Left lung (tissue), 10 donors: Measurements from ENCODE around the gene CLIP1. TPM values are rescaled to one million over a fixed set of nuclear protein-coding genes. Genes with fewer than 3 reads are reported as not detected.
"Not testable (repeated sequence)": the region's sequence is repeated elsewhere in the genome, so short reads cannot be mapped to it uniquely, and the experiment has no call there.

Source experiments
- ATAC-seq: fragments of 200-7000 bp; cut with Tn5 transposase; one replicate; pipeline ENCODE4 v1.9.1; 2020; ENCODE audit warnings: moderate library complexity
- DNase-seq, 4 donors: peaks; one replicate each; pipeline ENCODE4 v3.0.0-alpha.2; 2013 to 2020
- H3K27ac ChIP-seq, 2 donors: fragments of 200-600 bp; sonication (generic) in 1 of 2; one replicate each; pipeline versions ENCODE4 v1.5.0 to v1.8.0; 2020 to 2021
- H3K27me3 ChIP-seq, 2 donors: fragments of 200-600 bp; sonication (generic) in 1 of 2; one replicate each; pipeline versions ENCODE4 v1.5.0 to v1.8.0; 2020 to 2021
- H3K36me3 ChIP-seq, 2 donors: fragments of 200-600 bp; sonication (generic) in 1 of 2; one replicate each; pipeline versions ENCODE4 v1.5.0 to v1.8.0; 2020 to 2021
- H3K4me1 ChIP-seq, 2 donors: fragments of 200-600 bp; one replicate each; pipeline ENCODE4 v1.8.0; 2021
- H3K4me3 ChIP-seq, 2 donors: fragments of 200-600 bp; sonication (generic) in 1 of 2; one replicate each; pipeline versions ENCODE4 v1.5.0 to v1.8.0; 2020 to 2021; ENCODE audit warnings: mild to moderate bottlenecking in 1 of 2
- H3K9me3 ChIP-seq, 2 donors: fragments of 200-600 bp; sonication (generic) in 1 of 2; one replicate each; pipeline versions ENCODE4 v1.5.0 to v1.8.0; 2020 to 2021
- intact Hi-C, 2 donors: fragments of 100-400 bp; cut with DNase I; formaldehyde crosslinking; loops; one replicate each; pipeline versions ENCODE4 v1.11.2 to v1.14.2; 2022
- polyA plus RNA-seq, 6 donors: library from polyadenylated mRNA; unstranded; fragments of 120-200 nt; gene quantifications; one replicate each; pipeline ENCODE4 v1.2.1, GENCODE V29; 2013; ENCODE audit not compliant: insufficient read length in 6 of 6
- total RNA-seq, 2 donors: library from RNA; stranded (reverse); fragmentation: NEBNext Ultra II Directional; extraction: Animal tissue kit (Norgen Biotek cat#: 25700); gene quantifications; one replicate each; pipeline ENCODE4 v1.2.1, GENCODE V29; 2021
- TF ChIP-seq, protein P1 (sequence below), 2 donors: fragments of 200-600 bp; sonication (generic) in 1 of 2; IDR thresholded peaks; one replicate each; pipeline versions ENCODE4 v1.5.0 to v1.8.0; 2021; ENCODE audit warnings: antibody characterized with exemption in 2 of 2
- donor health status: DM: no; HTN: yes; CAD: no.
- donor health status: DM: no; HTN: no; CAD: no.

Gene CLIP1
- total and polyA plus RNA-seq, 8 donors, result 31.2 to 104 (median 33.4) TPM

DNA sequence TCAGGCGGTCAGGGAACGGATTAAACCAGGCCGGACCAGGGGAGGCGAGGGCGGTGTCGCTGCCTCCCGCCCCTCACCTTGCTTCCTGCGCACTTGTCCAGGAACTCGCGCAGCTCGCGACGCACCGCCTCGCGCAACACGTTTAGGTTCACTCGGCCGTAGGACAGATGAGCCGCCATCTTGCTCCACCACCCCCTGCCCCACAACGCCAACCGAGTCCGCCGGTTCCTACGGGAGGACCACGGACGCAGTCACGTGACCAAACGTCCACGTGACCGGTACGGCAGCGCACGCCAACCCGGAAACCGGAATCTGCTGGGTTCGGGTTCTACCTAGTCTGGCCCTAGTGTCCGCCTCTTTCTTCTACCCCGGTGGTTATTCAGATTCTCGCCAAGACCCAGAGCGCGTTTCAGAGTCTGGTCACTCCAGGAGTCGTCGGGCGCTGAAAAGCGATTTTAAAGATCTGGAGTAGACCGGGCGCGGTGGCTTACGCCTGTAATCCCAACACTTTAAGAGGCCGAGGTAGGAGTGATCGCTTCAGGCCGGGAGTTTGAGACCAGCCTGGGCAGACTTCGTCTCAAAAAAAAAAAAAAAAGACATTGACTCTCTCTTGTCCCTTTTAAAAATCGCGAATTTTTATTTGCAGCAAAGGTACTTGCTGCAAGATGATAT is 156.1 kb downstream of the CLIP1 start, which contains the start of gene VPS33A:
Gene VPS33A (minus strand): TSS at position 265 of the 672 bp plus-strand sequence. CDS start 86 bp downstream, at position 179.
- no peaks in the 10 kb centered on the region for H3K9me3 ChIP-seq
- H3K27me3 ChIP-seq, result no peaks in the 10 kb centered on the region
- intact Hi-C loops, result no loop called here
- H3K4me3 ChIP-seq, result peak within 1 kb of the TSS; percentile 88 to 99
- DNase-seq (peak; percentile 95 to 99 (median 98)), ATAC-seq (peak; percentile 96)
- H3K4me1 ChIP-seq, result peaks cover 7 to 29% of the 10 kb centered on the region in 2 donors
- H3K36me3 ChIP-seq, result peaks cover 0 to 38% of the 10 kb centered on the region in 2 donors
- TF ChIP-seq, protein P1, sequence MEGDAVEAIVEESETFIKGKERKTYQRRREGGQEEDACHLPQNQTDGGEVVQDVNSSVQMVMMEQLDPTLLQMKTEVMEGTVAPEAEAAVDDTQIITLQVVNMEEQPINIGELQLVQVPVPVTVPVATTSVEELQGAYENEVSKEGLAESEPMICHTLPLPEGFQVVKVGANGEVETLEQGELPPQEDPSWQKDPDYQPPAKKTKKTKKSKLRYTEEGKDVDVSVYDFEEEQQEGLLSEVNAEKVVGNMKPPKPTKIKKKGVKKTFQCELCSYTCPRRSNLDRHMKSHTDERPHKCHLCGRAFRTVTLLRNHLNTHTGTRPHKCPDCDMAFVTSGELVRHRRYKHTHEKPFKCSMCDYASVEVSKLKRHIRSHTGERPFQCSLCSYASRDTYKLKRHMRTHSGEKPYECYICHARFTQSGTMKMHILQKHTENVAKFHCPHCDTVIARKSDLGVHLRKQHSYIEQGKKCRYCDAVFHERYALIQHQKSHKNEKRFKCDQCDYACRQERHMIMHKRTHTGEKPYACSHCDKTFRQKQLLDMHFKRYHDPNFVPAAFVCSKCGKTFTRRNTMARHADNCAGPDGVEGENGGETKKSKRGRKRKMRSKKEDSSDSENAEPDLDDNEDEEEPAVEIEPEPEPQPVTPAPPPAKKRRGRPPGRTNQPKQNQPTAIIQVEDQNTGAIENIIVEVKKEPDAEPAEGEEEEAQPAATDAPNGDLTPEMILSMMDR (IDR thresholded peaks at IDR 0.05), result no peak
- H3K27ac ChIP-seq, result peak within 1 kb of the TSS; percentile 92 to 93

DNA sequence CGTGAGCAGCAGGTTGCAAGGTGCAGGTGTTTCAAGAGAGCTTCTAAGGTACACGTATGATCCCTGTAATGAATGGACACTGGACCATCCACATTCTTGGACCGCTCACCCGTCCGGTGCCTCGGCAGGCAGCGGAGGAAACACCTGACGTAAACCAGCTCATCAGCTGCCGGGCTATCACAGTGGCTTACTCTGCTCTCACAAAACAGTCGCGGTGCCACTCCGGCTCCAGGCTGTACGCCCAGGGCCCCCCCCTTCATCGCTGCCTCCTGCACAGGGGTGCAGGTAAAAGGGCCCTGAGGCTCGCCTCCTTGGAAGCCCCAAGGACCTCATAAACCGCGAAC is 156.6 kb downstream of the CLIP1 start:
- DNase-seq, result peak in 2 of 4 donors; percentile 5 to 63
- H3K36me3 ChIP-seq, result peaks cover 0 to 38% of the 10 kb centered on the region in 2 donors
- intact Hi-C loops, result no loop called here
- peak overlapping the region; percentile 92 to 93 for H3K27ac ChIP-seq
- peak overlapping the region; percentile 88 to 99 for H3K4me3 ChIP-seq
- peak; percentile 68 for ATAC-seq
- TF ChIP-seq, protein P1 (IDR thresholded peaks at IDR 0.05), result no peak
- H3K4me1 ChIP-seq, result peaks cover 7 to 29% of the 10 kb centered on the region in 2 donors
- no peaks in the 10 kb centered on the region for H3K9me3 ChIP-seq
- no peaks in the 10 kb centered on the region for H3K27me3 ChIP-seq

DNA sequence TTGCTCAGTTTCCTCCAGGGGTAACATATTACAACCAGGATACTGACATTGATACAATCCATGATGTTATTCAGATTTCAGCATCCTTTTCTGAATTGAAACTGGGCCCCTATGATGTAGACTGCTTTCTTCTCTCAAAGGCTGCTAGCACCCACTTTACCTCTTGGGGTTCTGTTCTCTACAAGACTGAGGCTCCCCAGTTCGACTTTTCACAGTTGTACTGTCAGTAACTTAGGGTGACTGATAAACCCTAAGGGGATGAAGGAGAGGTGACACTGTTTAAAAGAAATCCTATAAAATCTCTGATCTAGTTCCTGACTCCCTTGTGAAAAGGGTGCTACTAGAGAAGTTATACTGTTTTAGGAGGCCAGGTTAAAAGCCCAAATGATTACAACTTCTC is 157.0 kb downstream of the CLIP1 start:
- DNase-seq, result no peak
- TF ChIP-seq, protein P1 (IDR thresholded peaks at IDR 0.05), result no peak
- intact Hi-C loops, result no loop called here
- peaks cover 7 to 29% of the 10 kb centered on the region in 2 donors for H3K4me1 ChIP-seq
- no peak for ATAC-seq
- H3K36me3 ChIP-seq, result peaks cover 0 to 38% of the 10 kb centered on the region in 2 donors
- H3K9me3 ChIP-seq, result no peaks in the 10 kb centered on the region
- H3K4me3 ChIP-seq, result peak overlapping the region; percentile 88 to 99
- no peaks in the 10 kb centered on the region for H3K27me3 ChIP-seq
- H3K27ac ChIP-seq, result peak overlapping the region; percentile 92 to 93

DNA sequence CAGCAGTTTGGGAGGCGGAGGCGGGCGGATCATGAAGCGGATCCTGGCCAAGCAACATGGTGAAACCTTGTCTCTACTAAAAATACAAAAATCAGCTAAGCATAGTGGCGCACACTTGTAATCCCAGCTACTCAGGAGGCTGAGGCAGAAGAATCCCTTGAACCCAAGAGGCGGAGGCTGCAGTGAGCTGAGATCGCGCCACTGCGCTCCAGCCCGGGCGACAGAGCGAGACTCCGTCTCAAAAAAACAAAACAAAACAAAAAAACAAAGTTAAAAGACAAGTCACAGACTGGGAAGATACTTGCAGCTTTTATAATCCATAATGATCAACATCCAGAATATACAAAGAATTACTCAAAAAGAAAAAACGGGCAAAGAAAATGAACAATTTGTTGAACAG is 161.7 kb downstream of the CLIP1 start:
- peaks cover 0 to 79% of the 10 kb centered on the region in 2 donors for H3K36me3 ChIP-seq
- intact Hi-C loops, result not testable (repeated sequence)

DNA sequence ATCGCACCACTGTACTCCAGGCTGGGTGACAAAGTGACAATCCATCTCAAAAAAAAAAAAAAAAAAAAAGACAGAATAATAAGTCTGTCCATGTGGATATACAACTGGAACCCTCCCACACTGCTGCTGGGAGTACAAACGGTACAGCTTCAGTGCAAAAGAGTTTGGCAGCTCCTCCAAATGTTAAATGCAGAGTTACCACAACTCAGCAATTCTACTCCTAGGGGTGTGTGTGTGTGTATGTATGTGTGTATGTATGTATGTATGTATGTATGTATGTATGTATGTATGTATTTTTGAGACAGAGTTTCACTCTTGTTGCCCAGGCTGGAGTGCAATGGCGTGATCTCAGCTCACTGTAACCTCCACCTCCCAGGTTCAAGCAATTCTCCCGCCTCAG is 163.5 kb downstream of the CLIP1 start:
- H3K9me3 ChIP-seq, DNase-seq, ATAC-seq, H3K4me3 ChIP-seq, H3K27ac ChIP-seq, intact Hi-C loops, H3K27me3 ChIP-seq, H3K4me1 ChIP-seq: not testable (repeated sequence)
- peaks cover 0 to 94% of the 10 kb centered on the region in 2 donors for H3K36me3 ChIP-seq

More for the DNA sequence above, 161.7 kb downstream of the CLIP1 start:
- not testable (repeated sequence) for H3K4me3 ChIP-seq, ATAC-seq, H3K27me3 ChIP-seq, DNase-seq, H3K27ac ChIP-seq, H3K9me3 ChIP-seq
- H3K4me1 ChIP-seq, result peaks cover 7 to 17% of the 10 kb centered on the region in 2 donors

DNA sequence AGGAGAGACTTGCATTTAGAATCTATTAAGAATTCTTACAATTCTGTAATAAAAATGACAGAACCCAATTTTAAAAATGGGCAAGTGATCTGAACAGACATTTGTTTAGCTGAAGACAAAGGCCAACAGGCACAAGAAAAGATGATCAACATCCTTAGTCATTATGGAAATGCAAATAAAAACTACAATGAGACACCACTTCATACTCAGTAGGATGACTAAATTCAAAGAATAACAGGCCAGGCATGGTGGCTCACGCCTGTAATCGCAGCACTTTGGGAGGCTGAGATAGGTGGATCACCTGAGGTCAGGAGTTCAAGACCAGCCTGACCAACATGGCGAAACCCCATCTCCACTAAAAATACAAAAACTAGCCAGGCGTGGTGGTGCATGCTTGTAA is 164.0 kb downstream of the CLIP1 start:
- not testable (repeated sequence) for ATAC-seq, H3K4me3 ChIP-seq
- peaks cover 0 to 92% of the 10 kb centered on the region in 2 donors for H3K36me3 ChIP-seq

More for the DNA sequence above, 164.0 kb downstream of the CLIP1 start:
- DNase-seq, H3K27ac ChIP-seq, H3K9me3 ChIP-seq, H3K4me1 ChIP-seq, H3K27me3 ChIP-seq, intact Hi-C loops: not testable (repeated sequence)
